CD4-positive, alpha-beta T cell treated with Interleukin-2 at 100 ng/mL for 4 hours (primary cell): ENCODE results near the gene CCL17.
"Not testable (repeated sequence)": the region's sequence is repeated elsewhere in the genome, so short reads cannot be mapped to it uniquely, and the experiment has no call there.

Experiments used
- DNase-seq: peaks from one replicate; pipeline ENCODE4 v3.0.0-alpha.2; 2020; ENCODE audit warnings: low spot score

Gene CCL17

DNA sequence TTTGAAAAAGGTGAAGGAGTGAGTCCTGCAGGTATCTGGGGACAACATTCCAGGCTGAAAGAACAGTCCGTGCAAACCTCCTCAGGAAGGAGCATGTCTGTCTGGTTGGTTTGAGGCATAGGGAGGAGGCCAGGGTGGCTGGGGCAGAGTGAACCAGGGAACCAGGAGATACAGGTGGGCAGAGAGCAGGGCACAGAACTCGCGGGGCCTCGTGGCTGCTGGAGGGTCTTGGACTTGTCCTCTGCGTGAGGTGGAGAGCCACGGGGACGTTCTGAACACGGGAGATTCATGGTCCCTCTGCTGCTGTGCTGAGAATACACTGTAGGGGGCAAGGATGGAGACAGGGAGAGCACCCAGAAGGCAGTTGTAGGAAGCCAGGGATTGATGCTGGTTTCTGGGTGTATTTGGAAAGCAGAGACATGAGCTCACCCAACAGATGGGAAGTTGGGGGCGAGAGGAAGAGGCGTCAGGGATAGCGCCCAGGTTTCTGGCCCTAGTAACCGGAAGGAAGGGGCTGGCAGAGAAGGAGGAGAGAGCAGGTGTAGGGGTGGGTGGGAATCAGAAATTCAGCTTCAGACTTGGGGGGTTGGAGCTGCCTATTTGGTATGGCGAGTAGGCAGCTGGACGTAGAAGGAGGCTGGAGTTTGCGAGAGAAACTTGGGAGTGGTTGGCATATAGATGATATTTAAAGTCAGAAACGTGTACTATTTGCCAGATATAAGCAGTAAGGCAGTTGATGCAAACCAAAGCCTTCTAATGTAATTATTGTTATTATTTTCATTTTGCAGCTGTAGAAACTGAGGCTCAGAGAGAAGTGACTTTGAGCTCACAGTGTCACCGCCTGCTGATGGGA lies at the start of gene CCL17:
Gene CCL17, plus strand, starts transcription at position 803 of the 853 bp plus-strand sequence. CDS start 9,166 bp downstream, outside the sequence.
- no peak for DNase-seq

DNA sequence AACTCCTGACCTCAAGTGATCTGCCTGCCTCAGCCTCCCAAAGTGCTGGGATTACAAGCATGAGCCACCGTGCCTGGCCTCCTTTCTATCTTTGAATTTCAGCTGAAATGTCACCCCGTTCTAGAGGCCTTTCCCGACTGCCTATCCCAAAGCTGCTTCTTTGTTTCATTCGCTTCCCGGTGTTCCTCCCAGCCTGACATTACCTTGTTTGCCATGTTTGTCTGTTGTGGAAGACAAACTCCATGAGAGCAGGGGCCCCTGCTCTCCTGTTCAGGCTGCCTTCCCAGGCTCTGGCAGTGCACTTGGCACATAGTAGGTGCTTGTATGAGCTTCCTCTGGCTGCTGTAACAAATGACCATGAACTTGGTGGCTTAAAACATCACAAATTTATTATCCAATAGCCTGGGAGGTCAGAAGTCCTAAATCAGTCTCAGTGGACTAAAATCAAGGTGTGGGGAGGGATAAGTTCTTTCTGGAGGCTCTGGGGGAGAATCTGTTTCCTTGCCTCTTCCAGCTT lies 48.6 kb upstream of the CCL17 start:
- DNase-seq: no peak

DNA sequence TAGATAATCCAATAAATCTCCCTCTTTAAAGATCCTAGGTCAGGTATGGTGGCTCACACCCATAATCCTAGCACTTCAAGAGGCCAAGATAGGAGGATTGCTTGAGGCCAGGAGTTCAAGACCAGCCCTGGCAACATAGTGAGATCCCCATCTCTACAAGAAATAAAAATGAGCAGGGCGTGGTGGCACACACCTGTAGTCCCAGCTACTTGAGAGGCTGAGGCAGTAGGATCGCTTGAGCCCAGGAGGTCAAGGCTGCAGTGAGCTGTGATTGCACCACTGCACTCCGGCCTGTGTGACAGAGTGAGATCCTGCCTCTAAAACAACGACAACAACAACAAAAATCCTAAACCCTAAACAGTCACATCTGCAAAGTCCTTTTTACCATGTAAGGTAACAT lies 48.0 kb upstream of the CCL17 start:
- DNase-seq: no peak

GRCh38 chr16:57357330-57358085 lies 47.1 kb upstream of the CCL17 start:
- DNase-seq: no peak

DNA sequence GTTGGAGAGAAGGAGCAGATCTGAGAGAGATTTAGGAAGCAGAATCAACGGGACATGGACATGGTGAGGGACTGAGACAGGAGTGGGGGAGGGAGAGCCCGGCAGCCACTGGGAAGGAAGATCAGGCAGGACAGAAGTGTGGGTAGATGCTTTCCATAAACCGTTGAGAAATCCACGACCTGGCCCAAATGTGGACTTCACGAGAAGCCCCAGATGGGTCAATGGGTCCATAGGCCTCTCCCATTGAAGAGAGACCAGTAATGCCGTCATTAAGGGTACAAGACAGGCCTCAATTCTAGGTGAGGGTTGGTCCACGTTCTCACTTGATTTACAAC lies 46.5 kb upstream of the CCL17 start:
- no peak for DNase-seq

DNA sequence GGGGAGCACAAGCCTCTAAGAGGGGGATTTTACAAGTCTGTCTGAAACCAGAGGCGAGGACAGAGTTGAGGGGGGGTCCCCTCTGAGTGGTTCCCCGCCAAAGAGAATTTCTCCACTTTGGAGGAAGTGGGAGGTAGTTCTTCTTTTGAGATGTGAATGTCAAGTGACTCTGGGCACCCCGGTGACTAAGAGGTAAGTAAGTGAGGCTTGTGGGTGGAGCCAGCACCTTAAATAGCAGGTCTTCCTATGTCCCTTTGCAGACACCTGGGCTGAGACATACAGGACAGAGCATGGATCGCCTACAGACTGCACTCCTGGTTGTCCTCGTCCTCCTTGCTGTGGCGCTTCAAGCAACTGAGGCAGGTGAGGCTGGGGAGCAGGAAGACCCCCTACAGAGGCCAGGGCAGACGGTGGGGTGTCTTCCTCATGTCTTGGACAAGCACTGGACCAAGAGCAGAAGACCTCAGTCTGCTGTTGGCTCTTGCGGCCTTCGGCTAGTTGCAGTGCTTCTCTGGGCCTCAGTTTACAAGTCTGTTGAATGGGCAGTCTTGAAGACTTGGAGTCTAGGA lies 46.0 kb upstream of the CCL17 start, which contains the start of gene CCL22:
Gene CCL22, plus strand, starts transcription at position 257 of the 569 bp plus-strand sequence. Its CDS starts 34 bp downstream, at position 291.
- DNase-seq: no peak

- no peak for DNase-seq
Measured at GRCh38 chr16:57360321-57360935, 44.1 kb upstream of the CCL17 start.

DNA sequence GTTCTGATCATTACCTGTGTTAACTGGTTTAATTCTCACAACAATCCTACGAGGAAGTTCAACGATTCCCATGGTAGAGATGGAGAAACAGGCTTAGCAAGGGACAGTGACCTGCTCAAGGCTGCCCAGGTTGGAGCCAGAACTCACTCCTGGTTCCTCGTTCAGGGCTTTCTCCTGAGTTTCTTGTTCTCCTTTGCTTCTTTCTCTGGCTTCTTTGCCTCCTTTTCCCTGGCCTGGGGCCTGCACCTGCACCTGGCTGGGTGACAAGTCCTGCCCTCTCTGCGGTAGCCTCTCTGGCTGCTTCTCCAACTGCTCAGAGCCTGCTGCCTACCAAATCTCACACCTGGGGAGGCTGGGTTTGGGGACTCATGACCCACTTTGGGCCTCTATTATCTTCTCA lies 43.2 kb upstream of the CCL17 start:
- no peak for DNase-seq

DNA sequence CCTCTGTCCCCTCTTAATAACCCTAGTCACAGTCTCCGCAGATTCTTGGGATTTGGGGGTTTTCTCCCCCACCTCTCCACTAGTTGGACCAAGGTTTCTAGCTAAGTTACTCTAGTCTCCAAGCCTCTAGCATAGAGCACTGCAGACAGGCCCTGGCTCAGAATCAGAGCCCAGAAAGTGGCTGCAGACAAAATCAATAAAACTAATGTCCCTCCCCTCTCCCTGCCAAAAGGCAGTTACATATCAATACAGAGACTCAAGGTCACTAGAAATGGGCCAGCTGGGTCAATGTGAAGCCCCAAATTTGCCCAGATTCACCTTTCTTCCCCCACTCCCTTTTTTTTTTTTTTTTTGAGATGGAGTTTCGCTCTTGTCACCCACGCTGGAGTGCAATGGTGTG lies 40.4 kb upstream of the CCL17 start:
- no peak for DNase-seq

GRCh38 chr16:57366544-57367040 lies 38.0 kb upstream of the CCL17 start:
- no peak for DNase-seq

GRCh38 chr16:57367116-57367752 lies 37.3 kb upstream of the CCL17 start:
- no peak for DNase-seq

GRCh38 chr16:57371494-57372371 lies 32.8 kb upstream of the CCL17 start:
- DNase-seq: no peak

- no peak for DNase-seq
Measured at GRCh38 chr16:57372372-57373116, 32.0 kb upstream of the CCL17 start, which contains the start of gene CX3CL1. Gene CX3CL1 (plus strand): TSS chr16:57372490. CDS start chr16:57372569, 79 bp downstream.

GRCh38 chr16:57373117-57373947 lies 31.2 kb upstream of the CCL17 start:
- no peak for DNase-seq

GRCh38 chr16:57374067-57374534 lies 30.5 kb upstream of the CCL17 start:
- no peak for DNase-seq

- not testable (repeated sequence) for DNase-seq
Measured at GRCh38 chr16:57374925-57375465, 29.6 kb upstream of the CCL17 start.

DNA sequence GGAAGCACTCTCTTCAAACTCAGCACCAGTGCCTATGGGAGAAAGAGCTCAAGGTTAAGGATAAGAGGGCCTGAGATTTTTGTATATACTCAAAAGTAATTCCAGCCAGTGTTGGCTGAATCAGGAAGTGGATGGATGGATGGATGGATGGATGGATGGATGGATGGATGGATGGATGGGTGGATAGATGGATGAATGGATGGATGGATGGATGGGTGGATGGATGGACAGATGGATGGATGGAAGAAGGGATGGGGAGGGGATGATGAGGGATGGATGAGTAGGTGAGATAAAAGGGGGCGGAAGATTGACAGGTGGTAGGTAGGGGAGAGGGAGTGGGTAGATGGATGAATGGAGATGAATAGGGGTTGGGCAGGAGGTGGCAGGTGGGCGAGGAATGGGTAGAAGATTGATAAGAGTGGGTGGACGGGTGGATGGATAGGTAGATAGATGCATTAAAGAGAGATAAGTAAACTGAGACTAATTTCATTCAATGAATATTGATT lies 28.2 kb upstream of the CCL17 start:
- no peak for DNase-seq
